ENCODE results near the gene SDK1. TPM values are rescaled to one million over a fixed set of nuclear protein-coding genes. Genes with fewer than 3 reads are reported as not detected.

Gene SDK1
- total RNA-seq, 1 donor from 2014 or later: 5.4 TPM

DNA sequence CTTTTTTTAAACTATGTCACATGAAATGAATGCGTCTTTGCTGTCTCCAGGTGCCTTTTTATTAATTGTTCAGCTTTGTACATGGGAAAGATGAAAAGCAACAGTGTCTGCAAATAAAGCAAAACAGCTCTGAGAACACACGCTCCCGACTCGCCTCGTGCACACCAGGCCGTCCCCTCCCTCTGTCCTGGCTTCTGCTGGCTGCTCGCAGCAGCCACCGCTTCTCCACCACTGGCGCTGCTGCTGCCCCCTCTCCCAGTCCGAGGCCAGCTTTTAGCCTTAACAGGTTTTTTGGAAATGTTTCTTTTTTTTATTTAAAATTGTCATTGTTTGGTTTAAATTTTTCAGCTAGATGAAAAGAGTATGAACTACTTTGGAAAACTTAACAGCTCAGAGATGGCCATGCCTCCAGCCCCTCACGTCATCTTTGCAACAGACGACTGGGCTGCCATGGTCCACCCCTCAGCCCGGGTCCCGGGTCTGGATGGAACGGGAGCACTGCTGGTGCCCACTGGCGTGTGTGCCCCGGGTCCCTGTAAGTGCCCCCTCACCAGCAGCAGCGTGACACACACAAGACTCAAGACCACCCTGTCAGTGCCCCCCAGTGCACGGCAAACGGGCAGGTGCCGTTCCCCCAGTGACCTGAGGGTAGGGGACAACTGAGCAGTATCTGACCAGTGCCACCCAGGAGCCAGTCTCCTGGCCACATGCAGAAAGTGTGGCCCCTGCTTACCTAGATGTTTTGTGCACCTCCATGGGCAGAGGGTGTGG is 965.4 kb downstream of the SDK1 start:
- H3K9me3 Mint-ChIP-seq (ENCODE audit: unreplicated experiment): no peaks in the 10 kb centered on the region

DNA sequence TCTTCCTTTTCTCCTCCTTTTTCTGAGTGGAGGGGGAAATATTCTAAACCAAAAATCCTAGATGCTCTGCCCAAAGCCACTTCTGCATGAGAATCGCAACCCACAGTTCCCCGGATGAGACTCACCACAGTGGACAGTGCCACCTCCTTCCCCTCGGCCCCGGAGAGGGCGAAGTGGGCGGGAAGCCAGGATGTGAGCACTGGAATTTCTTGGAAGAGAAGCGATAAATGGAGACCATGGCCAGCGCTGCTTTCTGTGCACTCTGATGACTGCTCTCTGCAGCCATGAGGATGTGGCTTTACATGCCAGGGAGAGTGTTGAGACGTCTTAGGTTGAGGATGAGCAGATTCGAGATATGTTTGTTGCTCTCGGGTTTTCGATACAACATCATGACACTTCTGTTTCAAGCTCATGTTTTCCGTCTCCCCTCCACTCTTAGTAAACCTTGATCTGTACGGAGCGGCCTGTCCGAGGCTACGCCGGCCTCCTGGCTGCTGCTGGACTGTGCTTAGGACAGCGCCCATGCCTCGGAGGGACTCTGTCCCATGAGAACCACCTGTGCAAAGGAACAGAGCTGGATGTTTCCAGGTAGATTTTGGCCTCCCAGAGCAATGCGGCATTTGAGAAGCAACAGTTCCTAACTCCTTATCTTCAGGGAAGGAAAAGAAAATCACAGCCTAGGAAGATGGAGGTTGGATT is 966.4 kb downstream of the SDK1 start:
- Mint-ChIP-seq H3K36me3 (ENCODE audit: unreplicated experiment) (no peaks in the 10 kb centered on the region), H3K27me3 (ENCODE audit: unreplicated experiment) (no peaks in the 10 kb centered on the region), H3K4me3 (ENCODE audit: unreplicated experiment) (no peak overlapping the region), H3K27ac (ENCODE audit: unreplicated experiment) (no peak overlapping the region), H3K9me3 (ENCODE audit: unreplicated experiment) (no peaks in the 10 kb centered on the region), H3K4me1 (ENCODE audit: unreplicated experiment) (no peaks in the 10 kb centered on the region)
- TF ChIP-seq, protein P1, sequence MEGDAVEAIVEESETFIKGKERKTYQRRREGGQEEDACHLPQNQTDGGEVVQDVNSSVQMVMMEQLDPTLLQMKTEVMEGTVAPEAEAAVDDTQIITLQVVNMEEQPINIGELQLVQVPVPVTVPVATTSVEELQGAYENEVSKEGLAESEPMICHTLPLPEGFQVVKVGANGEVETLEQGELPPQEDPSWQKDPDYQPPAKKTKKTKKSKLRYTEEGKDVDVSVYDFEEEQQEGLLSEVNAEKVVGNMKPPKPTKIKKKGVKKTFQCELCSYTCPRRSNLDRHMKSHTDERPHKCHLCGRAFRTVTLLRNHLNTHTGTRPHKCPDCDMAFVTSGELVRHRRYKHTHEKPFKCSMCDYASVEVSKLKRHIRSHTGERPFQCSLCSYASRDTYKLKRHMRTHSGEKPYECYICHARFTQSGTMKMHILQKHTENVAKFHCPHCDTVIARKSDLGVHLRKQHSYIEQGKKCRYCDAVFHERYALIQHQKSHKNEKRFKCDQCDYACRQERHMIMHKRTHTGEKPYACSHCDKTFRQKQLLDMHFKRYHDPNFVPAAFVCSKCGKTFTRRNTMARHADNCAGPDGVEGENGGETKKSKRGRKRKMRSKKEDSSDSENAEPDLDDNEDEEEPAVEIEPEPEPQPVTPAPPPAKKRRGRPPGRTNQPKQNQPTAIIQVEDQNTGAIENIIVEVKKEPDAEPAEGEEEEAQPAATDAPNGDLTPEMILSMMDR (IDR thresholded peaks at IDR 0.05): no peak
- DNase-seq (ENCODE audit: extremely low spot score, unreplicated experiment): peak; percentile 77

More for the DNA sequence above, 965.4 kb downstream of the SDK1 start:
- Mint-ChIP-seq H3K27me3 (ENCODE audit: unreplicated experiment) (no peaks in the 10 kb centered on the region), H3K27ac (ENCODE audit: unreplicated experiment) (no peak overlapping the region), H3K36me3 (ENCODE audit: unreplicated experiment) (no peaks in the 10 kb centered on the region), H3K4me1 (ENCODE audit: unreplicated experiment) (no peaks in the 10 kb centered on the region), H3K4me3 (ENCODE audit: unreplicated experiment) (no peak overlapping the region)
- peak; percentile 84 for DNase-seq (ENCODE audit: extremely low spot score, unreplicated experiment)
- TF ChIP-seq, protein P1 (IDR thresholded peaks at IDR 0.05): no peak

DNA sequence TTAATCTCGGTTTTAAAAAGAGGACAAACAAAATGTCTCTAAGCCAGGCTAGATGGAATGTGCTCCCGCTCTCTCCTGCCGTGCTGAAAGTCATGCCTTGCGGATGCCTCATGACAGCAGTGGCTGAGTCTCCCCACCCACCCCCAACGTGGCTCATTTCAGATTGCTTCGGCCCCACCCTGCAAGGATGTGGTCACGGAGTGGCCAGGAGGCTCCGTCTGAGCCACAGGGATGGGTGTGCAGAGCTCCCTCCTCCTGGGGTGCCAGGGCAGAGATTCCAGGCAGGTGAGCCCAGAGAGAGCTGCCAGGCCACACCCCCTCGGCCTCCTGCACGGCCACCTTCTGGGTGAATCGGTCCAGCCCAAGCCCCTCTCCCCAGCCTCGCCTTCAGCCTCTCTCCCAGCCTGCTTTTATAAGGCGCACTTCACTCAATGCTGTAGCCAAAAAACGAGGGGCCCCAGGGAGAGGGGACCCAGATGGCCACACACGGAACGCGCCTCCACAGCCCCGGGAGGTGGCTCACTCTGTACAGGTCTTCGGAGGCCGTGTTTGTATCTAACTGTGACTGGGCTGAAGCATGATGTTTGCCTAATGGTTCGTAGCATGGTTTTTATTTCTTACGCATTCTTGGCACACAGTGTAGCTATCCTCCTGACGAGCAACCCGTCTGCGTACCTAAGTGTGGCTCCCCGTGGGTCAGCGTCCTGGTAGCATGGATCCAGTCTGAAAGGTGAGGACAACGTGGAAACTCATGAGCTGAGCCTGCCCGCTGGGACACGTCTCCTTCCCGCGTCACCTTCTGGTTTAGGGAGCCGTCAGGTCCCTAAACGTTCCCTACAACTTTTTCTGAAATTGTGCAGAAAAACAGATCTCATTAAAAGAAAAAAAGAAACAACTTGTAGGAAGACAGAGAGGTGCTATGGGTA is 967.3 kb downstream of the SDK1 start:
- no peaks in the 10 kb centered on the region for H3K27me3 Mint-ChIP-seq (ENCODE audit: unreplicated experiment)
- H3K9me3 Mint-ChIP-seq (ENCODE audit: unreplicated experiment): no peaks in the 10 kb centered on the region
- no peak overlapping the region for H3K4me3 Mint-ChIP-seq (ENCODE audit: unreplicated experiment)
- no peaks in the 10 kb centered on the region for H3K36me3 Mint-ChIP-seq (ENCODE audit: unreplicated experiment)
- no peak overlapping the region for H3K27ac Mint-ChIP-seq (ENCODE audit: unreplicated experiment)
- peak; percentile 71 for DNase-seq (ENCODE audit: extremely low spot score, unreplicated experiment)
- TF ChIP-seq, protein P1 (IDR thresholded peaks at IDR 0.05): no peak
- no peaks in the 10 kb centered on the region for H3K4me1 Mint-ChIP-seq (ENCODE audit: unreplicated experiment)

DNA sequence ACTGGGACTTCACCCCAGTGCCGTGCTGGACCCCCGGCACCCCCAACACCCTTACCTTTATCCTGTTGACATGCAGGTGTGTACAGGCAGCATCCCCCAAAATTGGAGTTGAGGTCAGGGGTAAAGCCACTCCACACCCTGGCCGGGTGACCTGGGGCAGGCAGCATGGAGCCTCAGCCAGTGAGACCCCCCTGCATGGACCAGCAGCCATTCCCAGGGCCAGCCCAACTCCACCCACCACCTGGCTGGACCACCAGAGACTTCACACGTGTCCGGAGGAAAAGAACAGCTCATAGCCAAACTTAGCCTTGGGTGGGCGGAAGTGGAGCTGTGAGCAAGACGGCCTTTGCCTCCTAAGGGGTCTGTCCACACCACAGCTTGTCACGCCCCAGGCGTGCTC is 968.0 kb downstream of the SDK1 start:
- no peaks in the 10 kb centered on the region for H3K9me3 Mint-ChIP-seq (ENCODE audit: unreplicated experiment)
- TF ChIP-seq, protein P1 (IDR thresholded peaks at IDR 0.05): no peak
- H3K27me3 Mint-ChIP-seq (ENCODE audit: unreplicated experiment): no peaks in the 10 kb centered on the region
- no peak overlapping the region for H3K27ac Mint-ChIP-seq (ENCODE audit: unreplicated experiment)
- H3K36me3 Mint-ChIP-seq (ENCODE audit: unreplicated experiment): no peaks in the 10 kb centered on the region
- no peak overlapping the region for H3K4me3 Mint-ChIP-seq (ENCODE audit: unreplicated experiment)
- no peaks in the 10 kb centered on the region for H3K4me1 Mint-ChIP-seq (ENCODE audit: unreplicated experiment)
- DNase-seq (ENCODE audit: extremely low spot score, unreplicated experiment): no peak

Data from osteocyte (in vitro differentiated cells).